HepG2 (cell line): Measurements from ENCODE around the gene AATF. TPM values are rescaled to one million over a fixed set of nuclear protein-coding genes. Genes with fewer than 3 reads are reported as not detected.
A peak's percentile ranks its signal among the peaks of the same experiment; 100 is the strongest.

Experiments
- CHCHD3 ChIP-seq: sonication (generic); formaldehyde crosslinking; IDR thresholded peaks from 2 replicates; pipeline ENCODE4 v1.8.0; 2022; ENCODE audit warnings: mild to moderate bottlenecking, missing genetic modification reagents, moderate library complexity
- DPF2 ChIP-seq: sonication (generic); formaldehyde crosslinking; IDR thresholded peaks from 2 replicates; pipeline ENCODE4 v1.4.0; 2020; ENCODE audit warnings: mild to moderate bottlenecking, low read depth, missing genetic modification reagents, borderline replicate concordance
- HDAC2 ChIP-seq: sonication (generic); formaldehyde crosslinking; IDR thresholded peaks from 2 replicates; pipeline ENCODE4 v1.4.0; 2020; ENCODE audit warnings: missing genetic modification reagents
- HNRNPL ChIP-seq: fragments of 200-400 bp; formaldehyde crosslinking; IDR thresholded peaks from 2 replicates; pipeline ENCODE4 v1.6.1; 2017; ENCODE audit warnings: mild to moderate bottlenecking, low read depth, low read length
- JDP2 ChIP-seq: sonication (generic); formaldehyde crosslinking; IDR thresholded peaks from 2 replicates; pipeline ENCODE4 v1.8.1; 2022; ENCODE audit warnings: missing genetic modification reagents, borderline replicate concordance
- KAT8 ChIP-seq: IDR thresholded peaks from 2 replicates; pipeline ENCODE4 v1.6.1; 2016; ENCODE audit warnings: missing genetic modification reagents, missing compliant biosample characterization
- MAFK ChIP-seq, 2 experiments: IDR thresholded peaks in 1 of 2; conservative IDR thresholded peaks in 1 of 2; 2 replicates each; pipeline ENCODE4 v1.6.1; 2011; ENCODE audit warnings: improper control_type of control experiment in 2 of 2, low read length in 2 of 2
- MBNL3 ChIP-seq: fragments of 250-450 bp; sonication (Bioruptor Pico); conservative IDR thresholded peaks from 2 replicates; pipeline ENCODE4 v1.8.0; 2022; ENCODE audit warnings: mild to moderate bottlenecking, inconsistent platforms
- MIER3 ChIP-seq: IDR thresholded peaks from 2 replicates; pipeline ENCODE4 v1.6.1; 2016; ENCODE audit warnings: missing compliant biosample characterization, borderline replicate concordance
- MTF1 ChIP-seq: sonication (generic); formaldehyde crosslinking; IDR thresholded peaks from 2 replicates; pipeline ENCODE4 v1.5.0; 2020; ENCODE audit warnings: missing genetic modification reagents
- PRPF4 ChIP-seq: fragments of 200-400 bp; formaldehyde crosslinking; IDR thresholded peaks from 2 replicates; pipeline ENCODE4 v1.6.1; 2016; ENCODE audit warnings: low read length, low read depth; ENCODE audit not compliant: poor library complexity, severe bottlenecking
- SOX13 ChIP-seq, 3 experiments: fragments of 450-650 bp in 1 of 3; sonication (generic) in 1 of 3; formaldehyde crosslinking in 1 of 3; IDR thresholded peaks in 2 of 3; conservative IDR thresholded peaks in 1 of 3; 2 replicates each; pipeline versions ENCODE4 v1.5.0 to v1.6.1; 2016 to 2020; ENCODE audit warnings: antibody characterized with exemption in 1 of 3, mild to moderate bottlenecking in 1 of 3, missing compliant biosample characterization in 1 of 3, missing genetic modification reagents in 1 of 3, moderate library complexity in 1 of 3
- ZNF121 ChIP-seq: sonication (generic); formaldehyde crosslinking; IDR thresholded peaks from 2 replicates; pipeline ENCODE4 v1.5.0; 2020; ENCODE audit warnings: mild to moderate bottlenecking, missing genetic modification reagents
- ZNF17 ChIP-seq: sonication (generic); formaldehyde crosslinking; IDR thresholded peaks from 2 replicates; pipeline ENCODE4 v1.5.0; 2020; ENCODE audit warnings: mild to moderate bottlenecking, missing genetic modification reagents
- ZNF331 ChIP-seq: sonication (generic); formaldehyde crosslinking; IDR thresholded peaks from 2 replicates; pipeline ENCODE4 v1.4.0; 2020; ENCODE audit warnings: missing genetic modification reagents
- ZNF33A ChIP-seq: sonication (generic); formaldehyde crosslinking; IDR thresholded peaks from 2 replicates; pipeline ENCODE4 v1.5.1; 2020; ENCODE audit warnings: missing genetic modification reagents, mild to moderate bottlenecking, moderate library complexity, borderline replicate concordance
- ZNF431 ChIP-seq: sonication (generic); formaldehyde crosslinking; IDR thresholded peaks from 2 replicates; pipeline ENCODE4 v1.9.0; 2022; ENCODE audit warnings: missing genetic modification reagents, low read depth, mild to moderate bottlenecking, borderline replicate concordance
- ZNF563 ChIP-seq: sonication (generic); formaldehyde crosslinking; IDR thresholded peaks from 2 replicates; pipeline ENCODE4 v1.8.0; 2022; ENCODE audit warnings: mild to moderate bottlenecking, moderate library complexity, missing genetic modification reagents
- ZNF567 ChIP-seq: sonication (generic); formaldehyde crosslinking; IDR thresholded peaks from 2 replicates; pipeline ENCODE4 v1.8.1; 2023; ENCODE audit warnings: mild to moderate bottlenecking, missing genetic modification reagents, borderline replicate concordance
- ZNF619 ChIP-seq: sonication (generic); formaldehyde crosslinking; IDR thresholded peaks from 2 replicates; pipeline ENCODE4 v1.4.0; 2020; ENCODE audit warnings: mild to moderate bottlenecking, missing genetic modification reagents
- ZNF670 ChIP-seq: sonication (generic); formaldehyde crosslinking; IDR thresholded peaks from 2 replicates; pipeline ENCODE4 v1.8.0; 2022; ENCODE audit warnings: mild to moderate bottlenecking, missing genetic modification reagents, borderline replicate concordance
- ZNF747 ChIP-seq: sonication (generic); formaldehyde crosslinking; IDR thresholded peaks from 2 replicates; pipeline ENCODE4 v1.8.1; 2023; ENCODE audit warnings: missing genetic modification reagents, mild to moderate bottlenecking, borderline replicate concordance
- ZNF841 ChIP-seq: sonication (generic); formaldehyde crosslinking; IDR thresholded peaks from 2 replicates; pipeline ENCODE4 v1.8.1; 2023; ENCODE audit warnings: missing genetic modification reagents, borderline replicate concordance
- ZNF883 ChIP-seq: sonication (generic); formaldehyde crosslinking; IDR thresholded peaks from 2 replicates; pipeline ENCODE4 v1.5.1; 2020; ENCODE audit warnings: mild to moderate bottlenecking, missing genetic modification reagents; ENCODE audit errors: not compliant biosample characterization
- polyA plus RNA-seq, 8 experiments: library from polyadenylated mRNA; depleted of rRNA in 3 of 8; stranded (reverse) in 7 of 8; unstranded in 1 of 8; fragments of >200 nt; fragmentation: Illumina TruSeq in 4 of 8; extraction: Trizol in 4 of 8; gene quantifications; 2 replicates each; pipeline versions ENCODE4 v1.2.1 to v1.2.3, GENCODE V29; 2011 to 2016; ENCODE audit warnings: low read depth in 4 of 8, missing spikeins in 1 of 8, mixed read lengths in 1 of 8; ENCODE audit not compliant: insufficient read depth in 1 of 8
- total RNA-seq, 5 experiments: library from RNA; depleted of rRNA; stranded (reverse); fragments of >200 nt; fragmentation: Illumina TruSeq; extraction: Trizol; gene quantifications; 2 replicates each; pipeline ENCODE4 v1.2.3, GENCODE V29; 2016; ENCODE audit warnings: low read depth in 1 of 5
- TF ChIP-seq, protein P1 (sequence below): sonication (generic); formaldehyde crosslinking; IDR thresholded peaks from 2 replicates; pipeline ENCODE4 v1.4.0; 2020; ENCODE audit warnings: missing genetic modification reagents
- TF ChIP-seq, protein P2 (sequence below): sonication (generic); formaldehyde crosslinking; IDR thresholded peaks from 2 replicates; pipeline ENCODE4 v1.8.0; 2022; ENCODE audit warnings: missing genetic modification reagents, mild to moderate bottlenecking, borderline replicate concordance
- TF ChIP-seq, protein P3 (sequence below): sonication (generic); formaldehyde crosslinking; IDR thresholded peaks from 2 replicates; pipeline ENCODE4 v1.4.0; 2020; ENCODE audit warnings: missing genetic modification reagents, low read depth, mild to moderate bottlenecking, borderline replicate concordance

AATF gene
- total and polyA plus RNA-seq, 2 of the 13 experiments (the other 11 are each of a cell fraction or from before 2014, with no cell fraction given): 9.1 to 53.3 TPM

DNA sequence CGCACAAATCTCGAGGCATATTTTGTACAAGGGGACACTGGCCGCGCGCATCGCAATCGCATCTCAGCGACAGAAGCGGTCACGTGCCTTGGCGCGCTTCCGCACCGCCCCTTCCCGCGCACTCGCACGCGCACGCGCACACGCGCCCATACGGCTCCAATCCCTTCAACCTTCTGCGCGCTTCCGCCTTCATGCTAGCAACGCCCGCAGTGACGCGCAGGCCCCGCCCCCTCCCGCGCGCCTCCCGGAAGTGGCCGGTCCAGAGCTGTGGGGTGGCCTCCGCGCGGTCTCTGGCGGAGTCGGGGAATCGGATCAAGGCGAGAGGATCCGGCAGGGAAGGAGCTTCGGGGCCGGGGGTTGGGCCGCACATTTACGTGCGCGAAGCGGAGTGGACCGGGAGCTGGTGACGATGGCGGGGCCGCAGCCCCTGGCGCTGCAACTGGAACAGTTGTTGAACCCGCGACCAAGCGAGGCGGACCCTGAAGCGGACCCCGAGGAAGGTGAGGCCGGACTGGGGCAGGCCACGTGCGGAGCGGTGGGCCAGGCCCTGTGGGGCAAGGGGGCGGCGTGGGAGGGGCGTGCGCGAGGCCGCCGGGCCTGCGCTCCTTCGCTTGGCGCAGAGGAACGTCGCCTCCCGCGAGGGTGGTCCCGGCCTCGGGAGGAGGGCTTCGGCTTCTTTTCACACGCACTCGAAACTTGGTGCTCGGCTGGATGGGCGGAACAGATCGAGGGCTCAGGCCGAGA, at the start of gene AATF (continued):
- peak; percentile 90 for TF ChIP-seq HDAC2
- no peak for TF ChIP-seq JDP2 (CRISPR knock-in tag)
- TF ChIP-seq MBNL3 (CRISPR knock-in tag): no peak
- no peak for TF ChIP-seq ZNF567 (CRISPR knock-in tag)
- TF ChIP-seq ZNF563: peak; percentile 99
- peak; percentile 70 for TF ChIP-seq ZNF121
- TF ChIP-seq, protein P1, sequence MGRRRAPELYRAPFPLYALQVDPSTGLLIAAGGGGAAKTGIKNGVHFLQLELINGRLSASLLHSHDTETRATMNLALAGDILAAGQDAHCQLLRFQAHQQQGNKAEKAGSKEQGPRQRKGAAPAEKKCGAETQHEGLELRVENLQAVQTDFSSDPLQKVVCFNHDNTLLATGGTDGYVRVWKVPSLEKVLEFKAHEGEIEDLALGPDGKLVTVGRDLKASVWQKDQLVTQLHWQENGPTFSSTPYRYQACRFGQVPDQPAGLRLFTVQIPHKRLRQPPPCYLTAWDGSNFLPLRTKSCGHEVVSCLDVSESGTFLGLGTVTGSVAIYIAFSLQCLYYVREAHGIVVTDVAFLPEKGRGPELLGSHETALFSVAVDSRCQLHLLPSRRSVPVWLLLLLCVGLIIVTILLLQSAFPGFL (CRISPR knock-in tag): 0 out of 2 replicates have a peak, but pooled peaks have one; percentile 86
- TF ChIP-seq KAT8 (CRISPR knock-in tag): peak; percentile 95
- TF ChIP-seq, protein P2, sequence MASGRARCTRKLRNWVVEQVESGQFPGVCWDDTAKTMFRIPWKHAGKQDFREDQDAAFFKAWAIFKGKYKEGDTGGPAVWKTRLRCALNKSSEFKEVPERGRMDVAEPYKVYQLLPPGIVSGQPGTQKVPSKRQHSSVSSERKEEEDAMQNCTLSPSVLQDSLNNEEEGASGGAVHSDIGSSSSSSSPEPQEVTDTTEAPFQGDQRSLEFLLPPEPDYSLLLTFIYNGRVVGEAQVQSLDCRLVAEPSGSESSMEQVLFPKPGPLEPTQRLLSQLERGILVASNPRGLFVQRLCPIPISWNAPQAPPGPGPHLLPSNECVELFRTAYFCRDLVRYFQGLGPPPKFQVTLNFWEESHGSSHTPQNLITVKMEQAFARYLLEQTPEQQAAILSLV (CRISPR knock-in tag): peak; percentile 100
- TF ChIP-seq CHCHD3 (CRISPR knock-in tag): peak; percentile 47; the same call in 1 of the 2 replicates
- TF ChIP-seq HNRNPL: no peak
- peak; percentile 98 for TF ChIP-seq ZNF747 (CRISPR knock-in tag)
- peak; percentile 99 for TF ChIP-seq ZNF431 (CRISPR knock-in tag)
- TF ChIP-seq ZNF33A: peak; percentile 80; the same call in 1 of the 2 replicates
- TF ChIP-seq ZNF17: peak; percentile 80
- TF ChIP-seq ZNF883 (CRISPR knock-in tag): peak; percentile 100
- TF ChIP-seq, protein P3, sequence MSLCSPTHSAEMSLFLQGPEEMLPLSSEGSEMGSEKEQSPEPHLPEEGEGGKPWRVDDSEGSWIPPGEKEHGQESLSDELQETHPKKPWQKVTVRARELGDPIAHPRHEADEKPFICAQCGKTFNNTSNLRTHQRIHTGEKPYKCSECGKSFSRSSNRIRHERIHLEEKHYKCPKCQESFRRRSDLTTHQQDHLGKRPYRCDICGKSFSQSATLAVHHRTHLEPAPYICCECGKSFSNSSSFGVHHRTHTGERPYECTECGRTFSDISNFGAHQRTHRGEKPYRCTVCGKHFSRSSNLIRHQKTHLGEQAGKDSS (CRISPR knock-in tag): peak; percentile 95
- no peak; the same call in 1 of the 2 replicates for TF ChIP-seq ZNF670 (CRISPR knock-in tag)
- no peak for TF ChIP-seq DPF2
- peak; percentile 87; the same call in 1 of the 2 replicates for TF ChIP-seq MIER3 (CRISPR knock-in tag)
- TF ChIP-seq MTF1 (CRISPR knock-in tag): peak; percentile 91
- no peak for TF ChIP-seq PRPF4
- peak; percentile 77 for TF ChIP-seq ZNF619 (CRISPR knock-in tag)
- TF ChIP-seq MAFK (conservative IDR thresholded peaks at IDR 0.05 in 1 of 2, IDR thresholded peaks at IDR 0.05 in 1 of 2; ENCODE audit: low read length in 2 of 2): no peak
- peak; percentile 94 for TF ChIP-seq ZNF331 (CRISPR knock-in tag)
- TF ChIP-seq ZNF841 (CRISPR knock-in tag): peak; percentile 80; the same call in 1 of the 2 replicates
- 0 out of 2 replicates have a peak, but pooled peaks have one; percentile 3 for TF ChIP-seq SOX13 (IDR thresholded peaks at IDR 0.05)
- TF ChIP-seq SOX13 (CRISPR knock-in tag; conservative IDR thresholded peaks at IDR 0.05 in 1 of 2, IDR thresholded peaks at IDR 0.05 in 1 of 2): peak in 1 of 2 experiments; percentile 57; a peak in 2 of 4 replicates
